ENCODE data around the gene PROSER2.
"Not testable (repeated sequence)": the region's sequence is repeated elsewhere in the genome, so short reads cannot be mapped to it uniquely, and the experiment has no call there.

Gene PROSER2

GRCh38 chr10:11881477-11882417 is 58.6 kb downstream of the PROSER2 start:
- H3K27me3 ChIP-seq (ENCODE audit: control insufficient read depth in 2 of 2, insufficient read depth in 2 of 2, low read length in 2 of 2), result no peaks in the 10 kb centered on the region
- H3K4me3 ChIP-seq (ENCODE audit: low read length in 2 of 2), result no peak overlapping the region
- peak overlapping the region in 1 of 2 donors; percentile 38 for H3K27ac ChIP-seq (ENCODE audit: low read depth in 2 of 2, low read length in 2 of 2)
- H3K9ac ChIP-seq (ENCODE audit: low read depth in 1 of 2, low read length in 2 of 2), result no peak overlapping the region
- peaks cover 0 to 3% of the 10 kb centered on the region in 2 donors for H3K4me1 ChIP-seq (ENCODE audit: control insufficient read depth in 2 of 2, insufficient read depth in 2 of 2, low read length in 2 of 2)
- no peaks in the 10 kb centered on the region for H3K36me3 ChIP-seq (ENCODE audit: control insufficient read depth in 2 of 2, insufficient read depth in 2 of 2, low read length in 2 of 2)
- H3K9me3 ChIP-seq (ENCODE audit: control insufficient read depth in 2 of 2, low read length in 2 of 2), result no peaks in the 10 kb centered on the region

DNA sequence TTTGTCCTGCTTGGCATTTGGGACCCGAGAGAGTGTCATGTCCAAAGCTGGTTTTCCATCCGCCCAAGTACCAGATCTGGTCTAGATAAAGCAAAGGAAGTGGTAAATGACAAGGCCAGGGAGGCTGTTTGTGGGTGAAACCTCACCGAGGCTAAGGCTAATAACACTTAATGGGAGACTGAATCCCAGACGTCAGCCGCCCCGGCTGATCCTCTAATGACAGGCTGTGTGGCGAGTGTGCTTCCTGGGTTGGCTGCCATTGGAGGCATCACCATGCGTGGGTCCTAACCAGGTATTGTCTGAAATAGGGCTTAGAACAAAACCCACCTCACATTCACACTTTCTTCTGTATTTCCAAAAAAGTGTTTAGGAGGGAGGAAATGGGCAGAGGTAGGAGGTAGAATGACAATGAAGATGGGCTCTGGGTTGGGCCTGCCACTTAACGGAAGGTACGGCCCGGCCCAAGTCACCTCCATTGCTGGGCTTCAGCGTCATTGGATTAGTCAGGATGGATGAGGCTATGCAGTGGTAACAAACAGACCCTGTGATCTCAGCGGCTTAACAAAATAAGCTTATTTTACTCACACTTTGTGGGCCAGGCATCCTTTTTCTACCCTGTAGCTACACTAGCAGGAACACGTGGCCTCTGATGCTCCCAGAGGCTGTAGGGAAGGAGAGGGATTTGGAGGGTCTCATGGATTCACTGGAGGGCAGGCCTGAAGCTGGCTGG is 59.7 kb downstream of the PROSER2 start:
- Histone ChIP-seq H3K9ac (ENCODE audit: low read depth in 1 of 2, low read length in 2 of 2) (no peak overlapping the region), H3K4me3 (ENCODE audit: low read length in 2 of 2) (no peak overlapping the region), H3K9me3 (ENCODE audit: control insufficient read depth in 2 of 2, low read length in 2 of 2) (no peaks in the 10 kb centered on the region), H3K4me1 (ENCODE audit: control insufficient read depth in 2 of 2, insufficient read depth in 2 of 2, low read length in 2 of 2) (peaks cover 0 to 3% of the 10 kb centered on the region in 2 donors), H3K27me3 (ENCODE audit: control insufficient read depth in 2 of 2, insufficient read depth in 2 of 2, low read length in 2 of 2) (no peaks in the 10 kb centered on the region), H3K27ac (ENCODE audit: low read depth in 2 of 2, low read length in 2 of 2) (peak overlapping the region in 1 of 2 donors; percentile 23), H3K36me3 (ENCODE audit: control insufficient read depth in 2 of 2, insufficient read depth in 2 of 2, low read length in 2 of 2) (no peaks in the 10 kb centered on the region)

DNA sequence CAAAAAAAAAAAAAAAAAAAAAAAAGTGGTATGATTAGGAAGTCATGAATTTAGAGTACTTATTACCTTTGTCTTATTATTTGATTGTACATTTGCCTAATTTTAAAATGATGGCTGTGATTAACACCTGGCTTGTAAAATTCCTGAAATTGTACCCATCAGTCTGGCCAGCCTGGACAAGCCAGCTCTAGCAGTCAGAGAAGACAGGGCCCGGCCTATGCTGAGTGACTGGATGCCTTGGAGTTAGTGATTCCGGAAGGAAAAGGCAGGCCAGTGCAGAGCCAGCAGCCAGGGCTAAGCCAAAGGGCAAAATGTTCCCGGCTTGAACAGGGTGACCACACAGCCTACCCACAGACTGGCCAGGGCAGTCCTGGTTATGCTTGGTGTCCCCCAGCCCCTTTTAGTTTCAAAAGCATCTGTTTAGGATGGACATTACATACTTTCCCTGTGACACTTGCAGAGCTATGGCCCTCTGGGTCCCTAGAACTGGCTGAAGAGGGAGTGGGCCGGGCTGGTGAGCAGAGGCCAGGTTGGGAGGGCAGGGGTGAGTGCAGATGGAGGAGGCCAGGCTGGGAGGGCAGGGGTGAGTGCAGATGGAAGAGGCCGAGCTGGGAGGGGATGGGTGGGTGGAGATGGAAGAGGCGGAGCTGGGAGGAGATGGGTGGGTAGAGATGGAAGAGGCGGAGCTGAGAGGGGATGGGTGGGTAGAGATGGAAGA is 61.7 kb downstream of the PROSER2 start:
- Histone ChIP-seq H3K36me3 (ENCODE audit: control insufficient read depth in 2 of 2, insufficient read depth in 2 of 2, low read length in 2 of 2) (no peaks in the 10 kb centered on the region), H3K27ac (ENCODE audit: low read depth in 2 of 2, low read length in 2 of 2) (no peak overlapping the region), H3K27me3 (ENCODE audit: control insufficient read depth in 2 of 2, insufficient read depth in 2 of 2, low read length in 2 of 2) (no peaks in the 10 kb centered on the region), H3K9ac (ENCODE audit: low read depth in 1 of 2, low read length in 2 of 2) (no peak overlapping the region), H3K9me3 (ENCODE audit: control insufficient read depth in 2 of 2, low read length in 2 of 2) (no peaks in the 10 kb centered on the region), H3K4me1 (ENCODE audit: control insufficient read depth in 2 of 2, insufficient read depth in 2 of 2, low read length in 2 of 2) (peaks cover 0 to 3% of the 10 kb centered on the region in 2 donors), H3K4me3 (ENCODE audit: low read length in 2 of 2) (no peak overlapping the region)

DNA sequence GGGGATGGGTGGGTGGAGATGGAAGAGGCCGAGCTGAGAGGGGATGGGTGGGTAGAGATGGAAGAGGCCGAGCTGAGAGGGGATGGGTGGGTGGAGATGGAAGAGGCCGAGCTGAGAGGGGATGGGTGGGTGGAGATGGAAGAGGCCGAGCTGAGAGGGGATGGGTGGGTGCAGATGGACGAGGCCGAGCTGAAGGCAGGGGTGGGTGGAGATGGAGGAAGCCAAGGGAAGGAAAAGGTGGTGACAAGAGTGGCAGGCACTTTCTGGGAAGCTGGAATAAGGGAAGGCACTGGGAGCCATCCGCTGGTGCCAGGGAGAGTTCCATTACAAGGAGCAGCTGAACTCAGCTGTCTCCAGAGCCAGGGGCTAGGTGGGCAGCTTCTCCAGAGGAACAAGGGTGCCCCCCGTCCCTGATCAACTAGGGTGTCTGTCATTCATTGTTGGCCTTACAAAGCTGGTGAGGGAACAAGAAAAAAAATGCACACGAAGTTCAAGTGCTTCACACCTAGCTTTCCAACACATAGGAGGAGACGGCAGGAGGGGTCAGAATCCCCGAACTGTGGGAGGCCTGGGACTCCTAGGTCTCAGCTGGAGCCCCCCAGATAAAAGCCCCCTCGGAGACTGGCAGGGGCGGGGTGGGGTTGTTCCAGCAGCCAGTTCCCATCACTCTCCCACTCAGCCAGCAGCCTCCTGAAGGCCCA is 62.4 kb downstream of the PROSER2 start:
- no peaks in the 10 kb centered on the region for H3K27me3 ChIP-seq (ENCODE audit: control insufficient read depth in 2 of 2, insufficient read depth in 2 of 2, low read length in 2 of 2)
- H3K4me1 ChIP-seq (ENCODE audit: control insufficient read depth in 2 of 2, insufficient read depth in 2 of 2, low read length in 2 of 2), result peaks cover 0 to 3% of the 10 kb centered on the region in 2 donors
- no peak overlapping the region for H3K27ac ChIP-seq (ENCODE audit: low read depth in 2 of 2, low read length in 2 of 2)
- H3K4me3 ChIP-seq (ENCODE audit: low read length in 2 of 2), result no peak overlapping the region
- no peak overlapping the region for H3K9ac ChIP-seq (ENCODE audit: low read depth in 1 of 2, low read length in 2 of 2)
- no peaks in the 10 kb centered on the region for H3K36me3 ChIP-seq (ENCODE audit: control insufficient read depth in 2 of 2, insufficient read depth in 2 of 2, low read length in 2 of 2)
- H3K9me3 ChIP-seq (ENCODE audit: control insufficient read depth in 2 of 2, low read length in 2 of 2), result no peaks in the 10 kb centered on the region

DNA sequence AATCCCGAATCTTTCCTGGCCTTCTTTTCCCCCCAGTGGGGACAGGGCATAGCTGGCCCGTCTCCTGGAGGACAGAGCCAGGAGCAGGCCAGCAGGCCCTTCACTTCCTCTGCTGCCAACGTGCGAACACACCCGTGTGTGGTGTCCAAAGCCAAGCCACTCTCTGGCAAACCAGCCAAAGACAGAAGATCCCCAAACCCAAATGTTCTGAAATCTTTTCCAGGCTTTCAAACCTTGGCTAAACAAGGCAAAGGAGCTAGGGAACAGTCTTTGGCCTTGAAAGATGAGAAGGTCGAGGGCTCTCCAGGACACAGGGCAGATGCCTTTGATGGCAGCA is 63.0 kb downstream of the PROSER2 start:
- Histone ChIP-seq H3K27me3 (ENCODE audit: control insufficient read depth in 2 of 2, insufficient read depth in 2 of 2, low read length in 2 of 2) (no peaks in the 10 kb centered on the region), H3K27ac (ENCODE audit: low read depth in 2 of 2, low read length in 2 of 2) (no peak overlapping the region), H3K4me3 (ENCODE audit: low read length in 2 of 2) (no peak overlapping the region), H3K36me3 (ENCODE audit: control insufficient read depth in 2 of 2, insufficient read depth in 2 of 2, low read length in 2 of 2) (no peaks in the 10 kb centered on the region), H3K4me1 (ENCODE audit: control insufficient read depth in 2 of 2, insufficient read depth in 2 of 2, low read length in 2 of 2) (peaks cover 0 to 3% of the 10 kb centered on the region in 2 donors), H3K9ac (ENCODE audit: low read depth in 1 of 2, low read length in 2 of 2) (no peak overlapping the region), H3K9me3 (ENCODE audit: control insufficient read depth in 2 of 2, low read length in 2 of 2) (no peaks in the 10 kb centered on the region)

- no peaks in the 10 kb centered on the region for H3K9me3 ChIP-seq (ENCODE audit: control insufficient read depth in 2 of 2, low read length in 2 of 2)
- H3K36me3 ChIP-seq (ENCODE audit: control insufficient read depth in 2 of 2, insufficient read depth in 2 of 2, low read length in 2 of 2), result no peaks in the 10 kb centered on the region
- no peaks in the 10 kb centered on the region for H3K4me1 ChIP-seq (ENCODE audit: control insufficient read depth in 2 of 2, insufficient read depth in 2 of 2, low read length in 2 of 2)
- H3K4me3 ChIP-seq (ENCODE audit: low read length in 2 of 2), result no peak overlapping the region
- no peaks in the 10 kb centered on the region for H3K27me3 ChIP-seq (ENCODE audit: control insufficient read depth in 2 of 2, insufficient read depth in 2 of 2, low read length in 2 of 2)
- H3K9ac ChIP-seq (ENCODE audit: low read depth in 1 of 2, low read length in 2 of 2), result no peak overlapping the region
- H3K27ac ChIP-seq (ENCODE audit: low read depth in 2 of 2, low read length in 2 of 2), result no peak overlapping the region
Observed at GRCh38 chr10:11886851-11887250, 63.7 kb downstream of the PROSER2 start.

DNA sequence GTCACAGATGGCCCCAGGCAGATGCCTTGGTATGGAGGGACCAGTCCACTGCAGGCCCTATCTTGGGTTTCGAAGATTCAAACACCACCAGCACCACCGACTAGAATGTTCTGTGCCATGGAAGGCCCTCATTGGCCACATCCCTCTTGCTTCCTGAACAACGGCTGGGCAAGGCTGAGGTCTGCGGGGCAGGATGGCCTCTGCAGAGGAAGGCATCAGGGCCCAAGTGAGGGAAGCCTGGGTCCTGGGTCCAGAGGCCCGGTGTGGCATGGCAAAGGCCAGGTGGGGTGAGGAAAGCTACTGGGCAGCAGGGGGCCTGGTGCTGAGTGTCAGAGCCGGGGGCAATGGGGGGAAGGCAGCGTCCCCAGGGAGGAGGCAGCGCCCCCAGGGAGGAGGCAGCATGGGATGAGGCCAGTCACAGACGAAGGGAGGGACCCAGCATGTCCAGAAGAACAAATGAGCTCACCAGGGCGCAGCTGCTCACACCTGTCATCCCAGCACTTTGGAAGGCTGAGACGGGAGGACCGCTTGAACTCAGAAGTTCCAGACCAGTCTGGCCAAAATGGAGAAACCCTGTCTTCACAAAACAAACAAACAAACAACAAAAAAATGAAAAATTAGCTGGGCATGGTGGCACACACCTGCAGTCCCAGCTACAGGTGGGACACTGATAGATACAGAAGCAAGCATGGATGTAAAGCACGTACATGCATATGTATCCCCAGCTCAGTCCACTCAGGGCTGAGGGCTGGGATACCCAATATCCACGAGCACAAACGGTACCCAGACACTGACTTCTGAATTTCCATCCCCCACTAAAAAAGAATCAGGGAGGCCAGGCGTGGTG is 64.4 kb downstream of the PROSER2 start:
- no peak overlapping the region for H3K4me3 ChIP-seq (ENCODE audit: low read length in 2 of 2)
- no peaks in the 10 kb centered on the region for H3K27me3 ChIP-seq (ENCODE audit: control insufficient read depth in 2 of 2, insufficient read depth in 2 of 2, low read length in 2 of 2)
- no peak overlapping the region for H3K9ac ChIP-seq (ENCODE audit: low read depth in 1 of 2, low read length in 2 of 2)
- H3K27ac ChIP-seq (ENCODE audit: low read depth in 2 of 2, low read length in 2 of 2), result no peak overlapping the region
- no peaks in the 10 kb centered on the region for H3K9me3 ChIP-seq (ENCODE audit: control insufficient read depth in 2 of 2, low read length in 2 of 2)
- no peaks in the 10 kb centered on the region for H3K36me3 ChIP-seq (ENCODE audit: control insufficient read depth in 2 of 2, insufficient read depth in 2 of 2, low read length in 2 of 2)
- H3K4me1 ChIP-seq (ENCODE audit: control insufficient read depth in 2 of 2, insufficient read depth in 2 of 2, low read length in 2 of 2), result no peaks in the 10 kb centered on the region

DNA sequence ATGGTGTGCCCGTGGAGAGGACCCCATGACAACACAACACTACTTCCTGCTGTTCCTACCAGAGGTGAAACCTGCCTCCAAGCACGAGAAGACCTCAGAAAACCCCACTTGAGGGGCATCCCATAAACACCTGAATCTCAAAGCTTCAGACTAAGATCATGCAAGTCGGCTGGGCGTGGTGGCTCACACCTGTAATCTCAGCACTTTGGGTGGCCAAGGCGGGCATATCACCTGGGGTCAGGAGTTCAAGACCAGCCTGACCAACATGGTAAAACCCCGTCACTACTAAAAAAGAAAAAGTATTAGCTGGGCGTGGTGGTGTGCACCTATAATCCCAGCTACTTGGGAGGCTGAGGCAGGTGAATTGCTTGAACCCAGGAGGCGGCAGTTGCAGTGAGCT is 66.1 kb downstream of the PROSER2 start:
- not testable (repeated sequence) for H3K27me3 ChIP-seq (ENCODE audit: control insufficient read depth in 2 of 2, insufficient read depth in 2 of 2, low read length in 2 of 2); H3K9me3 ChIP-seq (ENCODE audit: control insufficient read depth in 2 of 2, low read length in 2 of 2); H3K4me1 ChIP-seq (ENCODE audit: control insufficient read depth in 2 of 2, insufficient read depth in 2 of 2, low read length in 2 of 2); H3K9ac ChIP-seq (ENCODE audit: low read depth in 1 of 2, low read length in 2 of 2); H3K36me3 ChIP-seq (ENCODE audit: control insufficient read depth in 2 of 2, insufficient read depth in 2 of 2, low read length in 2 of 2); H3K4me3 ChIP-seq (ENCODE audit: low read length in 2 of 2); H3K27ac ChIP-seq (ENCODE audit: low read depth in 2 of 2, low read length in 2 of 2)

- Histone ChIP-seq H3K27ac (ENCODE audit: low read depth in 2 of 2, low read length in 2 of 2) (no peak overlapping the region), H3K9ac (ENCODE audit: low read depth in 1 of 2, low read length in 2 of 2) (no peak overlapping the region), H3K4me1 (ENCODE audit: control insufficient read depth in 2 of 2, insufficient read depth in 2 of 2, low read length in 2 of 2) (no peaks in the 10 kb centered on the region), H3K27me3 (ENCODE audit: control insufficient read depth in 2 of 2, insufficient read depth in 2 of 2, low read length in 2 of 2) (no peaks in the 10 kb centered on the region), H3K4me3 (ENCODE audit: low read length in 2 of 2) (no peak overlapping the region), H3K36me3 (ENCODE audit: control insufficient read depth in 2 of 2, insufficient read depth in 2 of 2, low read length in 2 of 2) (no peaks in the 10 kb centered on the region), H3K9me3 (ENCODE audit: control insufficient read depth in 2 of 2, low read length in 2 of 2) (no peaks in the 10 kb centered on the region)
Observed at GRCh38 chr10:11891776-11892486, 68.8 kb downstream of the PROSER2 start.

All from mucosa of rectum (tissue), 2 donors.